ENCODE data around the gene PMS2.
"Not testable (repeated sequence)": the region's sequence is repeated elsewhere in the genome, so short reads cannot be mapped to it uniquely, and the experiment has no call there.

The PMS2 gene

GRCh38 chr7:5926263-5926870, 82.5 kb downstream of the PMS2 start:
- DNase-seq (ENCODE audit: low read depth in 2 of 2, low spot score in 1 of 2) = not testable (repeated sequence)

- not testable (repeated sequence) for DNase-seq (ENCODE audit: low read depth in 2 of 2, low spot score in 1 of 2)
Measured at GRCh38 chr7:5924630-5925029, 84.2 kb downstream of the PMS2 start.

GRCh38 chr7:5924180-5924579, 84.7 kb downstream of the PMS2 start:
- DNase-seq (ENCODE audit: low read depth in 2 of 2, low spot score in 1 of 2) = not testable (repeated sequence)

All from stimulated activated CD8-positive, alpha-beta memory T cell treated with anti-CD3 and anti-CD28 coated beads, Interleukin-4, amount 100 ng/mL, for 4 hours (primary cell).